Effector CD8-positive, alpha-beta T cell (primary cell): ENCODE measurements around the gene PROK2.

ENCODE experiments used
- DNase-seq: peaks from one replicate; lab custom pipeline; 2025; lab: John Stamatoyannopoulos, UW

Gene PROK2

GRCh38 chr3:71786551-71786950 is 1.6 kb upstream of the PROK2 start:
- DNase-seq, result no peak

GRCh38 chr3:71786217-71786549 is 1.2 kb upstream of the PROK2 start:
- DNase-seq, result no peak

GRCh38 chr3:71785532-71786216 is 726 bp upstream of the PROK2 start:
- no peak for DNase-seq

- DNase-seq, result no peak
These were observed 591 bp downstream of the PROK2 start for GRCh38 chr3:71784201-71784913.

- DNase-seq, result no peak
These were observed 1.8 kb downstream of the PROK2 start for GRCh38 chr3:71783152-71783551.

GRCh38 chr3:71780430-71780829 is 4.5 kb downstream of the PROK2 start:
- DNase-seq, result no peak

- no peak for DNase-seq
These were observed 5.1 kb downstream of the PROK2 start for GRCh38 chr3:71779674-71780377.

GRCh38 chr3:71778353-71778752 is 6.6 kb downstream of the PROK2 start:
- no peak for DNase-seq

GRCh38 chr3:71776538-71776937 is 8.4 kb downstream of the PROK2 start:
- no peak for DNase-seq

- no peak for DNase-seq
These were observed 13.1 kb downstream of the PROK2 start for GRCh38 chr3:71771884-71772283.

GRCh38 chr3:71771126-71771525 is 13.8 kb downstream of the PROK2 start:
- DNase-seq, result no peak

- no peak for DNase-seq
These were observed 21.5 kb downstream of the PROK2 start for GRCh38 chr3:71763426-71763825.

GRCh38 chr3:71760140-71760539 is 24.8 kb downstream of the PROK2 start:
- no peak for DNase-seq

GRCh38 chr3:71759401-71759800 is 25.5 kb downstream of the PROK2 start:
- no peak for DNase-seq

GRCh38 chr3:71758091-71758490 is 26.9 kb downstream of the PROK2 start:
- no peak for DNase-seq

- no peak for DNase-seq
These were observed 30.2 kb downstream of the PROK2 start for GRCh38 chr3:71754610-71755253.

GRCh38 chr3:71753701-71754609 is 31.0 kb downstream of the PROK2 start, which contains the start of gene GPR27:
Gene GPR27 (plus strand): TSS chr3:71753855. CDS start chr3:71754050, 195 bp downstream.
- no peak for DNase-seq

GRCh38 chr3:71752831-71753700 is 31.9 kb downstream of the PROK2 start:
- no peak for DNase-seq

GRCh38 chr3:71751602-71752001 is 33.3 kb downstream of the PROK2 start:
- no peak for DNase-seq

- no peak for DNase-seq
These were observed 40.2 kb downstream of the PROK2 start for GRCh38 chr3:71744738-71745137.
